Cardiac fibroblast (primary cell): ENCODE results near the gene CD79A.

Source experiments
- DNase-seq, 2 donors: peaks; one replicate each; pipeline versions ENCODE4 v3.0.0 to v3.0.0-alpha.2; 2010; ENCODE audit warnings: low read depth in 2 of 2
- H3K4me3 ChIP-seq, 2 donors: replicated peaks in 1 of 2; 1 replicate in 1 of 2; 2 replicates in 1 of 2; pipeline ENCODE4 v1.5.1; 2011; ENCODE audit warnings: low read depth in 2 of 2, low read length in 2 of 2, mild to moderate bottlenecking in 2 of 2, moderate library complexity in 1 of 2
- CTCF ChIP-seq: IDR thresholded peaks from one replicate; pipeline ENCODE4 v1.5.1; 2011; ENCODE audit warnings: low read depth, mild to moderate bottlenecking, low read length, inconsistent platforms

Gene CD79A

DNA sequence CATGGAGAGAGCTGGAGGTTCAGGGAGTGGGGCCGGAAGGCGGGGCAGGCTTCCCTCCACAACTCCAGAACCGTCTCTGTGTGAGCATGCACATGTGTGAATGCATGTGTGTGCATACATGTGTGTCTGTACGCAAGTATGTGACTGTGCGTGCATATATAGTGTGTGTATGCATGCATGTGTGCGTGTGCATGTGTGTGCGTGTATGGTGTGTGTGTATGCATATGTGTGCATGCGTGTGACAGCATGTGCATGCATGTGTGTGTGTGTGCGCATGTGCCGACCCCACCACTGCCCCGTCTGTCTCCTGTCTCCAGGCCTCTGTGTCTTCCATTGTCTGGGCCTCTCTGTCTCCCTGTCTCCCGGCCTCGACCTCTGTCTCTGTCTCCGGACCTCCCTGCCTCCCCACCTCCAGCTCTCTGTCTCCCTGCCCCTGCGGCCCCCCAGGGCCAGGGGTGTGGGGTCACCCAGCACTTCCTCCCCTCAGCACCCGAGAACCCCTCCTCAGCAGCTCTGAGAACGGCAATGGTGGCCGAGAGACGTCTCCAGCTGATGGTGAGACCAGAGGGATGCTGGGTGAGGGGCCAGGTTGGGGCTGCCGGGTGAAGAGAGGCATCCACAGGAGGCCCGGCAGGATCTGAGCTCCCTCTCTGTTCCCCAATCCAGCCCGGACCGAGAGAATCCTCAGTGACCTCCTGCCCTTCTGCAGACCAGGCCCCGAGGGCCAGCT is 28.4 kb downstream of the CD79A start:
- H3K4me3 ChIP-seq = no peak overlapping the region
- TF ChIP-seq CTCF = no peak
- DNase-seq = no peak

DNA sequence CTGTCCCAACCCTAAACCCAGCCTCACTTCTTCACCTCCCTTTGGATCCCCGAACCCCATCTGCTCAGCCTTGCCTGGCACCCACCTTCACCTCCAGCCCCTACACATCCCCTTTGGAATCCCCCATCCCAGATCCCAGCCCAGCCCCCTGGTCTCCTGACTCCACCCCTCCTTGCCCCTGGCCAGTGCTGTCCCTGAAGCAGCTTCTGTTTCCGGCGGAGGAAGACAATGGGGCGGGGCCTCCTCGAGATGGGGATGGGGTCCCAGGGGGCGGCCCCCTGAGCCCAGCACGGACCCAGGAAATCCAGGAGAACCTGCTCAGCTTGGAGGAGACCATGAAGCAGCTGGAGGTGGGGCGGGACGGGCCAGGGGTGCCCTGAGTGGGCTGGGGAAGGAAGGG is 29.2 kb downstream of the CD79A start:
- H3K4me3 ChIP-seq = no peak overlapping the region
- TF ChIP-seq CTCF = no peak
- no peak for DNase-seq

DNA sequence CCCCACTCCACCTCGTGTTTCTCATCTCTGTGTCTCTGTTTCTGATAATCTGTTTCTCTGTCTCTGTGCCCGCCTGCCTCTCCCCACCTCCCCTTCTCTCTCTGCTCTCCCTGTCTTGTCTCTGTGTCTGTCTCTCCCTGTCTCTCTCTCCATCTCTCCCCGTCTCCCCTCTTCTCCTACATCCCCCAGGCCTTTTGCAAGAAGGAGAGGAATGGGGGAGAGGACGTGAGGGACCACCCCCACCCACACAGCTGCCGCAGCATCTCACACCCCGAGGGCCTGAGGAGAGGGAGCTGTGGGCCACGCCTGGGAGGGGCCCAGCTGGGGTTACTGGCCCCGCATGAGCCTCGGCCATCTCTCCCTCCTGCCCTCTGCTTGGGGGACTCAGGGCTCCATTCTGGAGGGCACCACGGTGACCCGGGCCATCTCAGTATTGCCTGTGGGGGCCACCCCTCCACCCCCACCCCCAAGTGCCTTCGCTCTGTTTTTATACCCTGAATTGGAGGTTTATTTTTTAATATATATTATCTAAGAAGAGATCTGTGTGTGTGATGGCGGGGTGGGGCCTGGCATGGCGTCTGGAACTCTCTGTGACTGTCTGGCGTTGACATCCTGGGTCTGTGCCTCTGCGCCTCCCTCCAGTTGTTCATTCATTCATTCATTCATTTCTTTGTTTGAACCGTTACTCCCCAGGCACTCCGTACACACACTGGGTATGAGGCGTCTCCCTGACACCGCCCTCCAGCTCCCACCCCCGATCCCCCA is 30.0 kb downstream of the CD79A start:
- no peak overlapping the region for H3K4me3 ChIP-seq
- no peak for DNase-seq
- TF ChIP-seq CTCF = no peak

DNA sequence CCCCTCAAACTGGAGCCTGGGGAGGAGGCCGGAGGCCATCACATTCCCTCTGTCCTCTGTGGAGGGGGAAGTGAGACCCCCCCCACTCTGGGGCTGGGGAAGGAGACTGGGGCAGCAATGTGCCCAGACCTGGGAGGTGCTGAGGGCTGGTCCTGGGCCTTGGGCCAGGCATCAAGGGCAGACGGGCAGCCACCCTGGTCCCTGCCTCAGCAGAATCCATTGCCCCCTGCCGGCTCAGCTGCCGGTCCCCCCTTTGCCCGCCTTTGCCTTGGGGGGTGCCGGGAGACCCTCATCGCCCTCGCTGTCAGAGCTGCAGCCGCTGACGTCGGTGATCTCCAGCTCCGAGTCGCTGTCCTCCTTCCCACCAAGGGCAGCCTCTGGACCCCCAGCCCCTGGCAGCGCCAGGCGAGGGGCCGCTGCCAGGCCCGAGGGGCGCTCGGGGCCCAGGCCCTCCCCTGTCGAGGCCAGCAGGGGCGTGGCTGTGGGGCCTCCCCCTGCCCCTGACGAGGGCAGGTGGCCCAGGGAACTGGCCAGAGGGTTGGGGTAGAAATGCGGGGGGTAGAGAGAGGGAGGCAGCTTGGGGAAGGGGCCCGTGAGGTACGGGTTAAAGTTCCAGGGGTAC is 31.0 kb downstream of the CD79A start:
- no peak for TF ChIP-seq CTCF

DNA sequence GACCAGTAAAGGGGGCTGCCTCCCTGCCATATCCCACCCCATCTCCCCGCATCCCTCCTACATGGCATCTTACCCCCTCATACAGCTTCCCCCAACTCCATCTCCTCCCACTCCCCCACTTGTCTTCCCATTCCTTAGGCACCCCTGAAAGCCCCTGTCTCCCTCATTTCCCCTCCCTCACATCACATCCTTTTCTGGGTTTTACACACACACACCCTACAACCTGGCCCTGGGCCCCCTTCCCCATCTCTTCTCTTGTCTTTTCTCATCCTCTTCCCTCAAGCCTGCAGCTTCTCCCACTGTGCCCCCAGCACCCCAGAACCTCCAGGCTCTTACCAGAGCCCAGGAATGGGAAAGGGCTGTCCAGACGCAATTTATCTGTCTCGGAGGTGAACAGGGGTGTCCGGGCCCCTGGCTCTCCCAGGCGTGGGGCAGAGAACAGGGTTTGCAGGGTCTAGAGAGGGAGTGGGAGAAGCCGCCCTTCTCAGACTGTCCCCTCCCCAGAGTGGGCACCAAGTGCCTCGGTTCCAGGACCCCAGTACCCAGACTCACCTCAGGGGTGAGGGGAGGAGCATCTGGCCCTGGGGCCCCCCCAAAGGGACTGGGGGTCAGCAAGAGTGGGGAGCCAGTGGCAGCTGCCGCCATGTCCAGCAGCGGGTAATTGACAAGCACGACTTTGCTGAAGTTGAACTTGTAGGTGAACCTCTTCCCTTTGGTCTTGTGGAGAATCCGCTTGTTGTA is 31.8 kb downstream of the CD79A start:
- TF ChIP-seq CTCF = no peak
- no peak for DNase-seq

More for the DNA sequence above, 31.0 kb downstream of the CD79A start:
- H3K4me3 ChIP-seq = no peak overlapping the region
- no peak for DNase-seq

GRCh38 chr19:41909706-41910105 is 32.6 kb downstream of the CD79A start:
- TF ChIP-seq CTCF = no peak
- DNase-seq = no peak
- no peak overlapping the region for H3K4me3 ChIP-seq

More for the DNA sequence above, 31.8 kb downstream of the CD79A start:
- H3K4me3 ChIP-seq = no peak overlapping the region
